Stimulated activated effector memory CD8-positive, alpha-beta T cell treated with anti-CD3 and anti-CD28 coated beads, Interleukin-12 subunit alpha, Interleukin-12 subunit beta, amount 100 ng/mL, for 72 hours (primary cell): ENCODE data around the gene KCNIP2.

Experiments used
- ATAC-seq: fragments of 150-1000 bp; cut with Tn5 transposase; 2 replicates; pipeline ENCODE4 v1.10.0; 2021
- DNase-seq, 2 donors: peaks; one replicate each; pipeline ENCODE4 v3.0.0; 2021 to 2022; ENCODE audit warnings: low spot score in 2 of 2
- H3K27ac Mint-ChIP-seq: one replicate; pipeline ENCODE4 v1.8.0; 2022; ENCODE audit warnings: mild to moderate bottlenecking, mixed read lengths
- H3K36me3 Mint-ChIP-seq: one replicate; pipeline ENCODE4 v1.8.0; 2022; ENCODE audit warnings: mild to moderate bottlenecking, mixed read lengths
- H3K4me1 Mint-ChIP-seq: one replicate; pipeline ENCODE4 v1.8.0; 2022; ENCODE audit warnings: mixed read lengths
- H3K4me3 Mint-ChIP-seq: one replicate; pipeline ENCODE4 v1.8.0; 2022; ENCODE audit warnings: mild to moderate bottlenecking, mixed read lengths
- H3K9me3 Mint-ChIP-seq: one replicate; pipeline ENCODE4 v1.8.0; 2022; ENCODE audit warnings: mixed read lengths

KCNIP2 gene

DNA sequence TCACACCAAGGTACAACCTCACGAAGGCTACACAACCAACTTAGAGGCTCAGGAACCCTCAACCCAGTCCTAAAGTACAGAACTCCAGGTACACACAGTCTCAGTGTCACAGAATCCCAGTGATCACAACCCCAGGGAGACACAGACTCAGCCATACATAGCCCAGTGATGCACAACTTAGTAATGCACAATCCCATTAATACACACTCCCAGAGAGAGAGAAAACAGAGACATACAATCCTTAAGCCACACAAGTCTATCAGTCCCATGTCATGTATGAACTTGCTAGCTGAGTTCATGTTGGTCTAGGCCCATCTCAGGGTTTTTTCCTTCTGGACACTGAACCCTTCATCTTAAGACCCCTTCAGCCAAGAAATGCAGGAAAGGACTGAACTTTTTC lies 4.6 kb downstream of the KCNIP2 start:
- DNase-seq = no peak
- Mint-ChIP-seq H3K27ac (no peak overlapping the region), H3K4me1 (peaks cover 71% of the 10 kb centered on the region), H3K9me3 (no peaks in the 10 kb centered on the region), H3K4me3 (peak overlapping the region; percentile 92), H3K36me3 (no peaks in the 10 kb centered on the region)
- no peak for ATAC-seq

DNA sequence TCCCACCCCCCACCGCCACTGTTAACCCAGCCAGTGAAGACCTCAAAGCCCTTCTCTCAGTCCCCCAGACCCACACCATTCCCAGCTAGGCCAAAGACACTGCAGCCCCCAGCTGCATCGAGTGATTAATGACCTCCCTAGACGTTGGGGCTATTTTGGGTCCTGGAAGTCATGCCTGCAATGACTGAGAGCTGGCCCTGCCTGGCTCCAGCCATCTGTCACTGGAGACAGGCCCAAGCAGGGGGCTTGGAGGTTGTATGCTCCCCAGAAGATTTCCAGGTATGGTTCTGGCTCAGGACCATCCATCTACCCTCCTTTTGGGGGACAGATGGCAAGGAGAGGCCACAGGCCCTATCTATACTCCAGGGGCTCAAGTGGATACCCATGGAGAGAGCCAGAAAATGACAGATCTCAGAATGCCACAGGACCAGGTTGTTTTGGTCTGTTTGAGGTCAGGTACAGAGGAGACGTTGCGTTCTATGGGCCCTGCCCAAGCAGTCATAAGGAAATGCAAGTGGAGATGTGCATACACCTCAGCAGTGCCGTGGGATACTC lies 5.1 kb downstream of the KCNIP2 start:
- no peaks in the 10 kb centered on the region for H3K9me3 Mint-ChIP-seq
- H3K27ac Mint-ChIP-seq = no peak overlapping the region
- ATAC-seq (no peak), DNase-seq (no peak)
- H3K4me3 Mint-ChIP-seq = peak overlapping the region; percentile 92
- peaks cover 72% of the 10 kb centered on the region for H3K4me1 Mint-ChIP-seq
- H3K36me3 Mint-ChIP-seq = no peaks in the 10 kb centered on the region

DNA sequence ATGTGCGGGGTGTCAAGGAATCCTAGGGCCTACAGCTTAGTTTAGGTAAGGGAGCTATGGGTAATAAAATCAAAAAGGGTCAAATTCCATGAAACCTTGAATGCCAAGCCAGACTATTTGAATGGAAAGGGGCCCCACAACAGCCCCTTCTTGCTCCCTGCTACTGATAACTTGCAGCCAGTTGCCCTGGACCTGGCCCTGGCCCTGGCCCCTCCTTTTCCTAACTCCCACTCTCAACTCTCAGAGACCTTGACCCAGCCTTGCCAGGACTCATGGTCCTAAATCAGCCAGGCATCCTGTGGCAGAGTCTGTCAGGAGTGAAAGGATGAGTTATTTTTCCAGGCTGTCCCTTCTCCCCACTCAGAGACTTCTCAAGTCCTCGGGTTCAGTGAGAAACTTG lies 5.9 kb downstream of the KCNIP2 start:
- Mint-ChIP-seq H3K9me3 (no peaks in the 10 kb centered on the region), H3K27ac (no peak overlapping the region), H3K4me1 (peaks cover 72% of the 10 kb centered on the region), H3K36me3 (no peaks in the 10 kb centered on the region), H3K4me3 (no peak overlapping the region)
- no peak for DNase-seq
- ATAC-seq = no peak

DNA sequence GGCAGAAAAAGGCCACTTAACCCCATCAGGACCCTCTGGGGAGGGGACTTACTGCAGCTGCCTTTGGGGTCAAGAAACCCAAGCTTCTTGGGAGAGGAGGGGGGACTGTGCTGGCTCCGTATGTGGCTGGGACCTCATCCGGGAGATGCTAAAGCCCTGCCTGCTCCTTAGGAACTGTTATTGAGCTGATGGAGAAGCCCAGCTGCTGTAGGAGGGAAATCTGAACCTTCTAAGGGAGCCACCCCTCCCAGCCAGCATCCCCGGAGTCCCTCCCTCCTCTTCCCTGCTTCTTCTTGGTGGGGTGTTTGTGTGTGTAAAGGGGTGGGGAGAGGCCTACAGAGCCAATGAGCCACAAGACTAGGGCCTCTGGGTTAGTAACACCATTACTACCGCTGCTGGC lies 8.2 kb downstream of the KCNIP2 start:
- ATAC-seq (no peak), DNase-seq (no peak)
- Mint-ChIP-seq H3K9me3 (no peaks in the 10 kb centered on the region), H3K4me3 (no peak overlapping the region), H3K36me3 (peaks cover 9% of the 10 kb centered on the region), H3K27ac (no peak overlapping the region), H3K4me1 (peaks cover 70% of the 10 kb centered on the region)

DNA sequence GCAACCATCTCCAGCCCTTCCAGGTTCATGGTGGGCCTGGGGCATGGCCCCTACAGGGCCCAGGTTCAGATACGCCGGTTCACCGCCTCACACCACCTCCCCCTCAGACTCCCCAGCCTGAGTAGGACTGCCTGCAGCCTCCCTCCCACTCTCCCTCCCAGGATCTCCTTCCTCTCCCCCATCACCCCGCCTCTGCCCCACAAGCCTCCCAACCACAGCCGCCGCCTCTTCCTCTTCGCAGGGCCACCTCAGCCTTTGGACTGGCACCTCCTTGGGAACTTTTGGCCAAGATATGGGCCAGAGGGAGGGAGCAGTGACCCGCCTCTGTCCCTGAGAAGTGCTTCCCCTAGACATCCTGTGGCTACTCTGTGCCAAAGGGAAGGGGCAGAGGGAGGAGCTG lies 9.3 kb downstream of the KCNIP2 start:
- Mint-ChIP-seq H3K9me3 (no peaks in the 10 kb centered on the region), H3K27ac (peak overlapping the region; percentile 86), H3K4me3 (peak overlapping the region; percentile 1), H3K4me1 (peaks cover 68% of the 10 kb centered on the region), H3K36me3 (peaks cover 15% of the 10 kb centered on the region)
- ATAC-seq (no peak), DNase-seq (no peak)

DNA sequence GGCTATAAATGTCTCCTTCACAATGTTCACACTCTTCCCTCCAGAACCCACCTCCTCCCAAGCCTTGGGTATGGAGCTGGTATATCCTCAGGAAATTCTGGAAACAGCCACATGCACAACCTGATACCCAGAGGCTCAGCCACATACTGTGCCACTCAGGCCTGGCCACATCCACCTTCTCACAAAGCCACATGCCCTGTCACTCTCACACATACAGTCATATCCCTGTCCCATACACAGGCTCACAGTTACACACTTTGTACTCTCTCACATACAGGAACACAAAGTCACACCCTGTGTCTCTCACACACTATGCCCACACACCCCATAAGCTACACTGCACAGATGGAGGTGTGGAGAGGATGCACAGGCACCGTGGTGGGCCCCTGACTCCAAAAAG lies 10.1 kb downstream of the KCNIP2 start:
- H3K4me1 Mint-ChIP-seq = peaks cover 61% of the 10 kb centered on the region
- H3K9me3 Mint-ChIP-seq = no peaks in the 10 kb centered on the region
- ATAC-seq = peak; percentile 48
- peak overlapping the region; percentile 86 for H3K27ac Mint-ChIP-seq
- DNase-seq = no peak
- H3K36me3 Mint-ChIP-seq = peaks cover 15% of the 10 kb centered on the region
- peak overlapping the region; percentile 1 for H3K4me3 Mint-ChIP-seq

DNA sequence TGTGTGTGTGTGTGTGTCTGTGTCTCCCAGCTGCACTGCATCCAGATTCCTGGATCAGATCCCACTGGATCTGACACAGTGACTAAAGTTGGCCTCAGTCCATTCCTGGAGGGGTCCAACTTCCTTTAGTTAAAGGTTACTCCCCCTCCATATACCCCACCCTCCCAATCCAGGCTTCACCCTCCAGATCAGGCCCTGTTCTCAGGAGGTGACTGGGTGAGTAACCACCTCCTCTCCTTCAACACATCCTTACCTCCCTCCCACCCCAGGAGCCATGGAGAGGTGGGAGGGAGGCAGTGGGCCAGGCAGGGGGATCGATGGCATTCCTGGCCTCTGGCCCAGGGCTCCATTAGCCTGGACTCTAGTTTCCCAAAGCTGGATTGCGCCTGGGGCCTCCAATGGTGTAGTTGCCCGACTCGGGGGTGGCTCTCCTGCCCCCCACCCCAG lies 11.3 kb downstream of the KCNIP2 start:
- no peak for DNase-seq
- Mint-ChIP-seq H3K27ac (peak overlapping the region; percentile 95), H3K36me3 (peaks cover 15% of the 10 kb centered on the region), H3K9me3 (no peaks in the 10 kb centered on the region), H3K4me3 (no peak overlapping the region), H3K4me1 (peaks cover 63% of the 10 kb centered on the region)
- no peak for ATAC-seq

DNA sequence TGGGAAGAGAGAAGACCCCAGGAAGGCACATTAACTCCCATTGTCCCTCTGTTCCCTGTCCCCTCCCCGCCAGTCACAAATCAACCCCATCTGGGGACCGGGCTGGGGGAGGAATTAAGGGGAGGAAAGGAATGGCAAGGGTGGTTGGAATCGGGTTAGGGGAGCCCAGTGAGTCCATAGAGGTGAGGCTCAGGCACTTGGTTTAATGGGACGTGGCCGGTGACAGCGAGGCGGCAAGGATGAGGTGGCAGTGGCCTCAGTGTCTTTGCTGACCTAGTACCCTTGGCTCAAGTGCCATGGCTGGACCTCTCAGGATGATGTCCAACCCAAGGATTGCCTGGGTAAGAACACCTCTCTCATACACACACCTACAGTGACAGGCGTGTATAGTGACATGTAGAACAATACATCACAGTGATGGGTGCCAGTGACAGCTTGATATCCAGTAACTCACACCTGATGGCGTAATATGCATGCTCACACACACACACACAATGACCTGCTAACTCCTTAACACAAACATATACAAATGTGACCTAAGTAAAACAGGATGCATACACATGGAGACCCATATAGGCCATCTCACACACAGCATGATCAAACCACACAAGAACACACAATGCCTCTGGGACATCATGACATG lies 12.3 kb downstream of the KCNIP2 start:
- ATAC-seq = no peak
- Mint-ChIP-seq H3K4me1 (peaks cover 68% of the 10 kb centered on the region), H3K4me3 (peak overlapping the region; percentile 81), H3K36me3 (peaks cover 15% of the 10 kb centered on the region), H3K9me3 (no peaks in the 10 kb centered on the region), H3K27ac (peak overlapping the region; percentile 95)
- no peak for DNase-seq

DNA sequence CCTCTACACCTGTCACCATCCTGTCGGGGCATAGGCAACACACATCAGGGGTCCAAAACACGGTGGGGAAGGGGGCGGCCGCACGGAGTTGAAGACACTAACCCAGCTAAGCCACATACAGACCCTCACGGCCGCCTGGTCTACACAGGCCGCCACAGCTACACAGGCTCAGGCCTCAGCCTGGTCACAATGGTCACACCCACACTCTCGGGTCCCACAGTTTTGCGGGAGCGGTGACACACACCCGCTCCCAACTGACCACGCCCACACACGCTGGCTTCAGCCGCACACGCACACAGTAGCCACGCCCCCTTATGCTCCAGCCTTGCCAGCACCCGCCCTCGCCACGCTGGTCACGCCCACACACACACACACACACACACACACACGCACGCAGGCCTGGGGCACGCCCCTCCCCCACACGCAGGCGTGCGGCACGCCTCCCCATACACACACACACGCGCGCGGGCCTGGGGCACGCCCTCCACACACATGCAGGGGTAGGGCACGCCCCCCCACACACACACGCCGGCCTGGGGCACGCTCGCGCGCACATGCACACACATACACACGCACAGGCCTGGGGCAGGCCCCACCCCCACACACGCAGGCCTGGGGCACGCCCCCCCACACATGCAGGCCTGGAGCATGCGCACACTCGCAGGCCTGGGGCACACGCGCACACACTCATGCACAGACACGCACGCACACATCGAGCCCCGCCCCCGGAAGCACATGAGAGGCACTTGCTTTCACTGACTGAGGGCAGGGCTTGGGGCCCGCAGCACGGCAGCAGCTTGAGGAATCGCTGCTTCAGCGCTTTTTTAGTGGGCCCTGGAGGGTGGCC lies 13.1 kb downstream of the KCNIP2 start:
- H3K4me3 Mint-ChIP-seq = peak overlapping the region; percentile 81
- peaks cover 15% of the 10 kb centered on the region for H3K36me3 Mint-ChIP-seq
- H3K4me1 Mint-ChIP-seq = peaks cover 61% of the 10 kb centered on the region
- ATAC-seq (peak; percentile 81), DNase-seq (peak; percentile 76 to 92)
- no peaks in the 10 kb centered on the region for H3K9me3 Mint-ChIP-seq
- H3K27ac Mint-ChIP-seq = peak overlapping the region; percentile 95

DNA sequence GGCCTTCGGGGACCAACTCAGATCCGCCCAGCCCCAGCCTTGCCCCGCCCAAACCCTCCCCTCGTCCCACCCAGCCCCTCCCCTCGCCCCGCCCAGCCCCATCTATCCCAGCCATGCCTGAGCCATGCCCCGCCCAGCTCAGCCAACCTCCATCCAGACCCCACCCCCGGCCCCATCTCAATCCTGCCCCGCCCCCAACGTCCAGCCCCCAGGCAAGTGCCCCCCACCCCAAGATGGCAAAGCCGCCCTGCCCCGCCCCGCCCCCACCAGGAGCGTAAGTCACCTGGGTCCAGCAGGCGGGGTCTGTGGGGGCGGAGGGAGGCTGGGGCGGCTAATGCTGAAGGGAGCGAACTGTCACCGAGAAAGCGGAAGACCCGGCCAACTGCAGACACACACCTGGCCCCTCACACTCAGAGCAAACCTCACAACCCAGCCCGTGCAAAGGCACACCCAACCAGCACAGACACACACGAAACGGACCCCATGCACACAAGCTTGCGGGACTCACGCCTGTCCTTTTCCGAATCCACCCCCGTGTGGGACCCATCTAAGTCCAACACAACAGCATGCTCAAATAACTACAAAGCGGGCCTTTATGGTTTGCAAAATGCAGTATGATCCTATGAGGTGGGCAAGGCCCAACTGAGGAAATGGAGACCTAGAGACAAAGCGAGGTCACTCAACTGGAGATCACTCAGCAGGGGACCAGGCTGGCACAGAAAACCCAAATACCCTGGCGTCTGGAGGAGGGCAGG lies 13.9 kb downstream of the KCNIP2 start:
- ATAC-seq (peak; percentile 1), DNase-seq (no peak)
- H3K4me3 Mint-ChIP-seq = peak overlapping the region; percentile 81
- H3K36me3 Mint-ChIP-seq = peaks cover 15% of the 10 kb centered on the region
- no peaks in the 10 kb centered on the region for H3K9me3 Mint-ChIP-seq
- H3K27ac Mint-ChIP-seq = peak overlapping the region; percentile 95
- H3K4me1 Mint-ChIP-seq = peaks cover 55% of the 10 kb centered on the region

DNA sequence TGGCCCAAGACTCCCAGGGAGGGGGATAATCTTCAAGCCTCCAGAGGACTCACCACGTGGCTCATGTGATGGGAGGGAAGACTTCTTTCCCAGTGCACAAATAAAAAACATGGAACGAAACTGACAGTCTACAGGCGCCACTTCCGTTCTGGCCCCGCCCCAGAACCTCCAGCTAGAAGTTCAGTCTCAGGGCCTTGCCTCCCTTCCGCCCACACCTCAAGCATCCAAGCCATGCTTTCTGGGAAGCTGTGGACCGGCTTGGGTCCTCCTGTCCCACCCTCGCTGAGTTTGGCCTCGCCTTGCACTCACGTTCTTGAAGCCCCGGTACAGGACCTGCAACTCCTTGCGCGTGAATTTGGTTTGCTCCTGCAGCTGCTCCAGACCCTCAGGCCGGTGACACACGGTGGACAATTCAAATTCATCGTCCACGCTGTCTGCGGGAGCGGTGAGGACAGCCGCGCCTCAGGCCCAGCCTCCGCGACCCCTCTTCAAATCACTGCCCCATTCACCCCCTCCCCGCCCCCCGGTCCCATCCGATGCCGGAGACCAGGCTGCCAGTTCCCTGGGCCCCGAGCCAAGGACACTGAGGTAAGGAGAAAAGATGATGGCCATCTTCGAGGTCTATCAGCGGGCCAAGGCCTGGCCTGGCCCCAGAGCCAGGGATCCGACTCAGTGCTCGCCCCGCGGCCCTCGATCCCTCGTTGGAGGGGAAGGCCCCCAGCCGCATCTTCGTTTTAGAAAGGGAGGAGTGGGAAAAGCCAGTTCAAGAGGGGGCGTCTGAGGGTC lies 14.6 kb downstream of the KCNIP2 start:
- DNase-seq = no peak
- Mint-ChIP-seq H3K4me3 (peak overlapping the region; percentile 81), H3K4me1 (peaks cover 47% of the 10 kb centered on the region)

DNA sequence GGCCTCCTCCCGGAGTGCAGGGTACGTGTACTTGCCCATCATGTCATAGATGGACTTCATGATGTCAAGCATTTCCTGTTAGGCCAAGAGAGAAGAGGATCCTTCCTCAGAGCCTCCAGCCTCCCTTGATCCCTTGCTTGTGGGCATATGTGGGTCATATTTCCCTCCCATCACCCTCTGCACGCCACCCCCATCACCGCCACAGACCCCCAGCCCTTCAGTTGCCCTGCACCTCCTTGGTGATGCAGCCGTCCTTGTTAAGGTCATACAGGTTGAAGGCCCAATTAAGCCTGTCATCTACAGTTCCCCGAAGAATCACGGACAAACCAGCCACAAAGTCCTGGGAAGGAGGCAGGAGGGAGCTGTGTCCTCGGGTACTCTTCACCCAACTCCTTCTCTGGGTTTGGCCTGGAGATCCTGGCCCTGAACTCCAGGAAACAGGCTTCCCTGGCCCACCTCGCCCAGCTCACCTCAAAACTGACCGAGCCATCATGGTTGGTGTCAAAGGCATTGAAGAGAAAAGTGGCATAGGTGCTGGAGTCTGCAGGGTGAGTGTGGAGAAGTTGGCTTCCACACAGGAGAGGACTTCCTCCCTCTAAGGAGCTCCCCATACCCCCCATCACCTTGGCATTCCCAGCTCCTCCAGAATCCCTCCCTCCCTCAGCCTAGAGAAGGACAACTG lies 15.5 kb downstream of the KCNIP2 start:
- H3K36me3 Mint-ChIP-seq = peaks cover 15% of the 10 kb centered on the region
- no peak overlapping the region for H3K27ac Mint-ChIP-seq
- no peak for DNase-seq
- no peak overlapping the region for H3K4me3 Mint-ChIP-seq
- ATAC-seq = no peak
- no peaks in the 10 kb centered on the region for H3K9me3 Mint-ChIP-seq
- peaks cover 38% of the 10 kb centered on the region for H3K4me1 Mint-ChIP-seq

More for the DNA sequence above, 14.6 kb downstream of the KCNIP2 start:
- Mint-ChIP-seq H3K9me3 (no peaks in the 10 kb centered on the region), H3K36me3 (peaks cover 15% of the 10 kb centered on the region), H3K27ac (no peak overlapping the region)
- ATAC-seq = no peak

DNA sequence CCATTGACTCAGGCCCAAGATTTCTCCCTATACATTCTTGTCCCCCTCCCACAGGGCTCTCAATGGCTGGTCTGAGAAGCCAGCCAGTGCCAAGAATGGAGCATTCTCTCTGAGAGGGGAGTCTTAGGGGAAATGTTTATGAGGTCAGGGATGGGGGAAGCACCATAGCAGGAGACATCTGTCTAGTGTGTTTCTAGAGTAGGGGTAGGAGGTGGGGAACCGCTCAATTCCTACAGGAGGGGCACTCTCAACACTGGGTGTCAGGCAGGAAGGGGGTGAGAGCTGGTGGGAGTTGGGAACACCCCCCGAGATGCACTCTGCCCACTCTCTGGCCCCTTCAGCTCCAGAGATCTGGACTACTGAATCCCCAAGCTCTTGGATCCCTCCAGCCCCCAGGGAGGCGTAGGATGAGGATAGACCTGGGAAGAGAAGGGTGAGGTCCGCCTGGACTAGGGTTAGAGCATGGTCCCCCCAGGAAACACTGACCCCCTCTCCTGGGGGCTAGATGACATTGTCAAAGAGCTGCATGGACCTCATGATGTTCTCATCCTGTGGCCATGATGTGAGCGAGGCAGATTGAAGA lies 16.7 kb downstream of the KCNIP2 start:
- Mint-ChIP-seq H3K27ac (no peak overlapping the region), H3K4me3 (no peak overlapping the region), H3K4me1 (peaks cover 30% of the 10 kb centered on the region), H3K9me3 (no peaks in the 10 kb centered on the region), H3K36me3 (peaks cover 15% of the 10 kb centered on the region)
- ATAC-seq (no peak), DNase-seq (no peak)

DNA sequence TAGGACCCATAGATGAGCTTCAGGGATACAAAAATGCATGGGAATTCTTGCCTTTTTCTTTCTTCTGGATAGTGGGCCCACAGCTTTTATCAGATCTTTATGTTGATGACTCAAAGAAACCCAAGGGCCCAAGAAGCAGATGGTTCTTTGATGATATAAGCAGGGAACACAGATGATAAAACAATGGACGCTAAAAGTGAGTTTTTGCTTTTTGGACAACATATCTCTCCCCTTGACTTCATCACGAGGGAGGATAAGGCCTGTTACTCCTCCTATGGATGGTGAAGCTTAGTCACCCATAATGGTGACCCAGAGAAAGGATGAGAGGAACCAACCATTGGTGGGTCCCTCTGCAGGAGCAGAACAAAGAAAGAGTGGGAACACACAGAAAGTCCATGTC lies 18.9 kb downstream of the KCNIP2 start:
- Mint-ChIP-seq H3K4me1 (peaks cover 21% of the 10 kb centered on the region), H3K9me3 (no peaks in the 10 kb centered on the region), H3K36me3 (no peaks in the 10 kb centered on the region), H3K4me3 (no peak overlapping the region), H3K27ac (no peak overlapping the region)
- DNase-seq (no peak), ATAC-seq (no peak)
